Measurements from ENCODE around the gene ATXN1.
"Not testable (repeated sequence)": the region's sequence is repeated elsewhere in the genome, so short reads cannot be mapped to it uniquely, and the experiment has no call there.

ATXN1 gene

GRCh38 chr6:16473908-16474771, 287.1 kb downstream of the ATXN1 start:
- DNase-seq (ENCODE audit: low spot score), result no peak

GRCh38 chr6:16473184-16473907, 287.9 kb downstream of the ATXN1 start:
- DNase-seq (ENCODE audit: low spot score), result no peak

- peak; percentile 34 for DNase-seq (ENCODE audit: low spot score)
These were observed 288.8 kb downstream of the ATXN1 start for GRCh38 chr6:16472349-16473069.

GRCh38 chr6:16471910-16472297, 289.4 kb downstream of the ATXN1 start:
- DNase-seq (ENCODE audit: low spot score), result no peak

GRCh38 chr6:16471222-16471909, 289.9 kb downstream of the ATXN1 start:
- no peak for DNase-seq (ENCODE audit: low spot score)

GRCh38 chr6:16470502-16471221, 290.6 kb downstream of the ATXN1 start:
- DNase-seq (ENCODE audit: low spot score), result no peak

GRCh38 chr6:16468991-16469615, 292.2 kb downstream of the ATXN1 start:
- no peak for DNase-seq (ENCODE audit: low spot score)

GRCh38 chr6:16466800-16467553, 294.3 kb downstream of the ATXN1 start:
- DNase-seq (ENCODE audit: low spot score), result no peak

- no peak for DNase-seq (ENCODE audit: low spot score)
These were observed 297.2 kb downstream of the ATXN1 start for GRCh38 chr6:16464045-16464444.

- DNase-seq (ENCODE audit: low spot score), result not testable (repeated sequence)
These were observed 298.0 kb downstream of the ATXN1 start for GRCh38 chr6:16463246-16463645.

GRCh38 chr6:16461491-16461890, 299.8 kb downstream of the ATXN1 start:
- no peak for DNase-seq (ENCODE audit: low spot score)

- DNase-seq (ENCODE audit: low spot score), result not testable (repeated sequence)
These were observed 301.8 kb downstream of the ATXN1 start for GRCh38 chr6:16459472-16459871.

GRCh38 chr6:16452348-16452747, 308.9 kb downstream of the ATXN1 start:
- DNase-seq (ENCODE audit: low spot score), result no peak

- DNase-seq (ENCODE audit: low spot score), result no peak
These were observed 310.4 kb downstream of the ATXN1 start for GRCh38 chr6:16450821-16451220.

- no peak for DNase-seq (ENCODE audit: low spot score)
These were observed 311.0 kb downstream of the ATXN1 start for GRCh38 chr6:16450285-16450684.

- no peak for DNase-seq (ENCODE audit: low spot score)
These were observed 315.0 kb downstream of the ATXN1 start for GRCh38 chr6:16446273-16446672.

GRCh38 chr6:16442031-16442430, 319.2 kb downstream of the ATXN1 start:
- no peak for DNase-seq (ENCODE audit: low spot score)

GRCh38 chr6:16441262-16441661, 320.0 kb downstream of the ATXN1 start:
- no peak for DNase-seq (ENCODE audit: low spot score)

GRCh38 chr6:16440636-16441212, 320.5 kb downstream of the ATXN1 start:
- no peak for DNase-seq (ENCODE audit: low spot score)
